HepG2 (cell line): ENCODE results near the gene PARM1. TPM values are rescaled to one million over a fixed set of nuclear protein-coding genes. Genes with fewer than 3 reads are reported as not detected.

Experiments
- ATAC-seq: fragments of 200-7000 bp; cut with Tn5 transposase; 3 replicates; pipeline ENCODE4 v1.9.1; 2020; ENCODE audit warnings: mild to moderate bottlenecking, moderate library complexity
- BruUV-seq: library from RNA; stranded (reverse); fragments of 400-500 nt; replicated peaks from 2 replicates; lab custom pipeline; 2021; lab: Mats Ljungman, UMichigan
- CTCF ChIA-PET: fragments of 300-600 bp; formaldehyde crosslinking; extraction: SDS; loops from one replicate; lab custom pipeline; 2021; ENCODE audit warnings: low total read pairs, inconsistent platforms, low intra/inter-chr PET ratio; lab: Yijun Ruan, JAX
- POLR2A ChIA-PET: fragments of 350-600 bp; sonication (Branson Sonifier 250); formaldehyde crosslinking; loops from one replicate; lab custom pipeline; 2020; ENCODE audit warnings: antibody characterized with exemption, inconsistent platforms; lab: Yijun Ruan, JAX
- DNase-seq: peaks from one replicate; pipeline ENCODE4 v3.0.0-alpha.2; 2015; ENCODE audit warnings: low spot score
- FAIRE-seq: peaks from 3 replicates; lab custom pipeline; 2011; peaks lifted over from hg19 to GRCh38; lab: Jason Lieb, UNC
- H2AFZ ChIP-seq: one replicate; pipeline ENCODE4 v1.6.1; 2011; ENCODE audit warnings: low read length, inconsistent platforms
- H3K27ac ChIP-seq: fragments of 300-600 bp; 3 replicates; pipeline ENCODE4 v1.8.0; 2011; ENCODE audit warnings: mixed run types, mild to moderate bottlenecking, mixed read lengths, low read length, inconsistent platforms; ENCODE audit not compliant: insufficient read depth; ENCODE audit errors: extremely low read length
- H3K27me3 ChIP-seq, 2 experiments: fragments of 200-600 bp in 1 of 2; 2 replicates in 1 of 2; 3 replicates in 1 of 2; pipeline versions ENCODE4 v1.6.0 to v1.8.0; 2011; ENCODE audit warnings: low read length in 2 of 2, mild to moderate bottlenecking in 2 of 2, moderate library complexity in 2 of 2, inconsistent platforms in 1 of 2; ENCODE audit not compliant: insufficient read depth in 2 of 2, control insufficient read depth in 1 of 2
- H3K36me3 ChIP-seq, 2 experiments: fragments of 200-600 bp in 1 of 2; replicated peaks in 1 of 2; 2 replicates in 1 of 2; 3 replicates in 1 of 2; pipeline versions ENCODE4 v1.5.1 to v1.8.0; 2011; ENCODE audit warnings: low read length in 2 of 2, inconsistent platforms in 1 of 2; ENCODE audit not compliant: insufficient read depth in 2 of 2, control insufficient read depth in 1 of 2
- H3K4me1 ChIP-seq: 2 replicates; pipeline ENCODE4 v1.5.1; 2012; ENCODE audit warnings: low read length, inconsistent platforms; ENCODE audit not compliant: insufficient read depth
- H3K4me2 ChIP-seq: 2 replicates; pipeline ENCODE4 v1.6.0; 2011; ENCODE audit warnings: low read depth, low read length, inconsistent platforms
- H3K4me3 ChIP-seq, 3 experiments: fragments of 200-600 bp in 1 of 3; sonication (generic), shearing (Covaris generic) in 1 of 3; replicated peaks in 1 of 3; 2 replicates each; pipeline ENCODE4 v1.5.1; 2011 to 2016; ENCODE audit warnings: low read length in 3 of 3, inconsistent platforms in 2 of 3, low read depth in 2 of 3, mild to moderate bottlenecking in 2 of 3, control low read depth in 1 of 3, mixed read lengths in 1 of 3; ENCODE audit not compliant: insufficient read depth in 1 of 3
- H3K79me2 ChIP-seq: one replicate; pipeline ENCODE4 v1.6.1; 2011; ENCODE audit warnings: low read length, inconsistent platforms; ENCODE audit not compliant: insufficient read depth
- H3K9ac ChIP-seq: 2 replicates; pipeline ENCODE4 v1.6.0; 2011; ENCODE audit warnings: mild to moderate bottlenecking, low read depth, low read length, inconsistent platforms; ENCODE audit not compliant: insufficient read depth
- H3K9me3 ChIP-seq: 2 replicates; pipeline ENCODE4 v1.5.1; 2012; ENCODE audit warnings: mild to moderate bottlenecking, low read length
- H4K20me1 ChIP-seq: 2 replicates; pipeline ENCODE4 v1.6.0; 2011; ENCODE audit warnings: inconsistent platforms, mild to moderate bottlenecking, low read length, moderate library complexity; ENCODE audit not compliant: insufficient read depth
- ATRX ChIP-seq: sonication (generic); formaldehyde crosslinking; IDR thresholded peaks from 2 replicates; pipeline ENCODE4 v1.4.0; 2020; ENCODE audit warnings: missing genetic modification reagents, borderline replicate concordance
- FOXA3 ChIP-seq: IDR thresholded peaks from 2 replicates; pipeline ENCODE4 v1.6.1; 2016; ENCODE audit warnings: missing genetic modification reagents, missing compliant biosample characterization
- LCORL ChIP-seq, 2 experiments: fragments of 450-650 bp in 1 of 2; sonication (generic) in 1 of 2; formaldehyde crosslinking in 1 of 2; IDR thresholded peaks; 2 replicates each; pipeline versions ENCODE4 v1.5.0 to v1.6.1; 2017 to 2020; ENCODE audit warnings: antibody characterized with exemption in 1 of 2, missing genetic modification reagents in 1 of 2
- MED1 ChIP-seq: sonication (generic); formaldehyde crosslinking; IDR thresholded peaks from 2 replicates; pipeline ENCODE4 v1.4.0; 2020; ENCODE audit warnings: missing genetic modification reagents
- NFE2L2 ChIP-seq: fragments of 150-350 bp; IDR thresholded peaks from 2 replicates; pipeline ENCODE4 v1.6.1; 2014; ENCODE audit warnings: low read length
- POLR2G ChIP-seq: fragments of 200-400 bp; formaldehyde crosslinking; IDR thresholded peaks from 2 replicates; pipeline ENCODE4 v1.6.1; 2018; ENCODE audit warnings: mild to moderate bottlenecking, low read depth, low read length, moderate library complexity
- RFX5 ChIP-seq: IDR thresholded peaks from 2 replicates; pipeline ENCODE4 v1.6.1; 2011; ENCODE audit warnings: low read depth, low read length, improper control_type of control experiment
- SYNCRIP ChIP-seq: fragments of 200-400 bp; formaldehyde crosslinking; IDR thresholded peaks from 2 replicates; pipeline ENCODE4 v1.6.1; 2018; ENCODE audit warnings: mild to moderate bottlenecking, low read depth, low read length; ENCODE audit not compliant: insufficient read depth
- TBP ChIP-seq: sonication (generic); formaldehyde crosslinking; IDR thresholded peaks from 2 replicates; pipeline ENCODE4 v1.5.0; 2020; ENCODE audit warnings: missing genetic modification reagents
- ZNF17 ChIP-seq: sonication (generic); formaldehyde crosslinking; IDR thresholded peaks from 2 replicates; pipeline ENCODE4 v1.5.0; 2020; ENCODE audit warnings: mild to moderate bottlenecking, missing genetic modification reagents
- ZNF205 ChIP-seq: IDR thresholded peaks from 2 replicates; pipeline ENCODE4 v1.6.1; 2018; ENCODE audit warnings: missing biosample characterization, missing genetic modification reagents
- ZNF234 ChIP-seq: sonication (generic); formaldehyde crosslinking; conservative IDR thresholded peaks from 2 replicates; pipeline ENCODE4 v1.5.1; 2020; ENCODE audit warnings: mild to moderate bottlenecking, missing genetic modification reagents
- ZNF431 ChIP-seq: sonication (generic); formaldehyde crosslinking; IDR thresholded peaks from 2 replicates; pipeline ENCODE4 v1.9.0; 2022; ENCODE audit warnings: missing genetic modification reagents, low read depth, mild to moderate bottlenecking, borderline replicate concordance
- ZNF619 ChIP-seq: sonication (generic); formaldehyde crosslinking; IDR thresholded peaks from 2 replicates; pipeline ENCODE4 v1.4.0; 2020; ENCODE audit warnings: mild to moderate bottlenecking, missing genetic modification reagents
- ZNF816 ChIP-seq: sonication (generic); formaldehyde crosslinking; IDR thresholded peaks from 2 replicates; pipeline ENCODE4 v1.8.0; 2022; ENCODE audit warnings: missing genetic modification reagents, mild to moderate bottlenecking, borderline replicate concordance
- ZNF839 ChIP-seq: sonication (generic); formaldehyde crosslinking; IDR thresholded peaks from 2 replicates; pipeline ENCODE4 v1.4.0; 2020; ENCODE audit warnings: missing genetic modification reagents, mild to moderate bottlenecking, borderline replicate concordance
- WGBS: methylation state at CpG from one replicate; pipeline ENCODE4 v1.1.6; 2017; ENCODE audit warnings: low lambda C conversion rate; 5-methylcytosine and 5-hydroxymethylcytosine counted together
- in situ Hi-C: cut with HindIII; loops from 2 replicates; pipeline ENCODE4 v1.10.0; 2017; ENCODE audit warnings: low pct_unique_long_range_greater_than_20kb; ENCODE audit not compliant: extremely low pct_ligation_motif_present
- intact Hi-C: fragments of 100-400 bp; cut with micrococcal nuclease; formaldehyde crosslinking; loops from one replicate; pipeline ENCODE4 v1.10.0; 2022; ENCODE audit not compliant: unreplicated experiment
- polyA plus RNA-seq, 8 experiments: library from polyadenylated mRNA; depleted of rRNA in 3 of 8; stranded (reverse) in 7 of 8; unstranded in 1 of 8; fragments of >200 nt; fragmentation: Illumina TruSeq in 4 of 8; extraction: Trizol in 4 of 8; gene quantifications; 2 replicates each; pipeline versions ENCODE4 v1.2.1 to v1.2.3, GENCODE V29; 2011 to 2016; ENCODE audit warnings: low read depth in 4 of 8, missing spikeins in 1 of 8, mixed read lengths in 1 of 8; ENCODE audit not compliant: insufficient read depth in 1 of 8
- total RNA-seq, 5 experiments: library from RNA; depleted of rRNA; stranded (reverse); fragments of >200 nt; fragmentation: Illumina TruSeq; extraction: Trizol; gene quantifications; 2 replicates each; pipeline ENCODE4 v1.2.3, GENCODE V29; 2016; ENCODE audit warnings: low read depth in 1 of 5
- TF ChIP-seq, protein P1 (sequence below), 2 experiments: fragments of 450-650 bp in 1 of 2; sonication (generic) in 1 of 2; formaldehyde crosslinking; IDR thresholded peaks; 2 replicates each; pipeline versions ENCODE4 v1.5.0 to v1.8.0; 2020 to 2022; ENCODE audit warnings: mild to moderate bottlenecking in 1 of 2, missing genetic modification reagents in 1 of 2
- TF ChIP-seq, protein P2 (sequence below): sonication (generic); formaldehyde crosslinking; IDR thresholded peaks from 2 replicates; pipeline ENCODE4 v1.4.0; 2020; ENCODE audit warnings: missing genetic modification reagents, mild to moderate bottlenecking, borderline replicate concordance
- TF ChIP-seq, protein P3 (sequence below): fragments of 450-650 bp; IDR thresholded peaks from 2 replicates; pipeline ENCODE4 v1.6.1; 2017; ENCODE audit warnings: mild to moderate bottlenecking
- TF ChIP-seq, protein P4 (sequence below): sonication (generic); formaldehyde crosslinking; IDR thresholded peaks from 2 replicates; pipeline ENCODE4 v1.8.0; 2022; ENCODE audit warnings: missing genetic modification reagents, low read depth, mild to moderate bottlenecking, borderline replicate concordance

Gene PARM1
- total and polyA plus RNA-seq, 2 of the 13 experiments (the other 11 are each of a cell fraction or from before 2014, with no cell fraction given), result not detected

DNA sequence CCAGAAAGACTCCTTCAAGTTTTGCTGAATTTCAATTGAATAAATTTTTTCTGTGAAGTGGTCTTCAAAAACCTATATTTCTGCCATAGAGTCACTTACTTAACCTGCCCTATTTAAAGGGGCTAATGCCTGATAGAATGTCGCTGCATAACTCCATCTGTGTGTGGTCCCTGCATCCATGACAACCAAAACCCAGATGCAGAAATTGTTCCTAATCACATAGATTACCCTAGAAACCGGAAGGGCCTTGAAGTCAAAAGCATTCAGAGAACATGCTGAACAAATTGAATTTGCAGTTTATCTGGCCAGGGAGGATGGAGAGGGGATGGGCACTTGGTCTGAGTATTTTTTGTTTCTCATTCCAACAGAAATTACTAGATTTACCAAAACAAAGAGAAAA, 1.5 kb upstream of the PARM1 start:
- Histone ChIP-seq H3K79me2 (no peaks in the 10 kb centered on the region), H3K4me2 (no peak overlapping the region), H3K4me1 (peaks cover 15% of the 10 kb centered on the region), H4K20me1 (no peaks in the 10 kb centered on the region), H3K9me3 (no peaks in the 10 kb centered on the region), H3K4me3 (no peak overlapping the region), H3K9ac (no peak overlapping the region), H2AFZ (no peak overlapping the region), H3K27me3 (peaks cover 7 to 22% of the 10 kb centered on the region in 2 experiments), H3K36me3 (no peaks in the 10 kb centered on the region), H3K27ac (no peak overlapping the region)
- ATAC-seq (no peak), FAIRE-seq (no peak), DNase-seq (no peak)
- ChIA-PET POLR2A (no interaction called here), CTCF (no interaction called here)
- 7% methylated on average over 2 of the region's 2 CpGs for WGBS
- no TSS peak for BruUV-seq
- intact Hi-C loops (loop anchor here (5.0 kb wide), 2 partner anchors 186 to 356 kb away; no protein-coding TSS in a partner anchor), in situ Hi-C loops (loop anchor here (25.0 kb wide), 1 partner anchor 556 kb away; no protein-coding TSS in a partner anchor)
- TF ChIP-seq LCORL (IDR thresholded peaks at IDR 0.05) (no peak), LCORL (CRISPR knock-in tag; IDR thresholded peaks at IDR 0.05) (no peak), NFE2L2 (no peak), ZNF205 (CRISPR knock-in tag) (no peak), ZNF839 (CRISPR knock-in tag) (no peak), SYNCRIP (no peak), ATRX (CRISPR knock-in tag) (no peak), TBP (no peak), MED1 (CRISPR knock-in tag) (no peak), ZNF619 (CRISPR knock-in tag) (no peak), ZNF234 (no peak), ZNF17 (CRISPR knock-in tag) (no peak), FOXA3 (CRISPR knock-in tag) (no peak), ZNF816 (no peak), POLR2G (no peak), RFX5 (no peak), ZNF431 (CRISPR knock-in tag) (no peak)
- TF ChIP-seq, protein P1, sequence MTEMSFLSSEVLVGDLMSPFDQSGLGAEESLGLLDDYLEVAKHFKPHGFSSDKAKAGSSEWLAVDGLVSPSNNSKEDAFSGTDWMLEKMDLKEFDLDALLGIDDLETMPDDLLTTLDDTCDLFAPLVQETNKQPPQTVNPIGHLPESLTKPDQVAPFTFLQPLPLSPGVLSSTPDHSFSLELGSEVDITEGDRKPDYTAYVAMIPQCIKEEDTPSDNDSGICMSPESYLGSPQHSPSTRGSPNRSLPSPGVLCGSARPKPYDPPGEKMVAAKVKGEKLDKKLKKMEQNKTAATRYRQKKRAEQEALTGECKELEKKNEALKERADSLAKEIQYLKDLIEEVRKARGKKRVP (CRISPR knock-in tag; IDR thresholded peaks at IDR 0.05), result no peak
- TF ChIP-seq, protein P2, sequence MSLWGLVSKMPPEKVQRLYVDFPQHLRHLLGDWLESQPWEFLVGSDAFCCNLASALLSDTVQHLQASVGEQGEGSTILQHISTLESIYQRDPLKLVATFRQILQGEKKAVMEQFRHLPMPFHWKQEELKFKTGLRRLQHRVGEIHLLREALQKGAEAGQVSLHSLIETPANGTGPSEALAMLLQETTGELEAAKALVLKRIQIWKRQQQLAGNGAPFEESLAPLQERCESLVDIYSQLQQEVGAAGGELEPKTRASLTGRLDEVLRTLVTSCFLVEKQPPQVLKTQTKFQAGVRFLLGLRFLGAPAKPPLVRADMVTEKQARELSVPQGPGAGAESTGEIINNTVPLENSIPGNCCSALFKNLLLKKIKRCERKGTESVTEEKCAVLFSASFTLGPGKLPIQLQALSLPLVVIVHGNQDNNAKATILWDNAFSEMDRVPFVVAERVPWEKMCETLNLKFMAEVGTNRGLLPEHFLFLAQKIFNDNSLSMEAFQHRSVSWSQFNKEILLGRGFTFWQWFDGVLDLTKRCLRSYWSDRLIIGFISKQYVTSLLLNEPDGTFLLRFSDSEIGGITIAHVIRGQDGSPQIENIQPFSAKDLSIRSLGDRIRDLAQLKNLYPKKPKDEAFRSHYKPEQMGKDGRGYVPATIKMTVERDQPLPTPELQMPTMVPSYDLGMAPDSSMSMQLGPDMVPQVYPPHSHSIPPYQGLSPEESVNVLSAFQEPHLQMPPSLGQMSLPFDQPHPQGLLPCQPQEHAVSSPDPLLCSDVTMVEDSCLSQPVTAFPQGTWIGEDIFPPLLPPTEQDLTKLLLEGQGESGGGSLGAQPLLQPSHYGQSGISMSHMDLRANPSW (CRISPR knock-in tag), result no peak
- TF ChIP-seq, protein P3, sequence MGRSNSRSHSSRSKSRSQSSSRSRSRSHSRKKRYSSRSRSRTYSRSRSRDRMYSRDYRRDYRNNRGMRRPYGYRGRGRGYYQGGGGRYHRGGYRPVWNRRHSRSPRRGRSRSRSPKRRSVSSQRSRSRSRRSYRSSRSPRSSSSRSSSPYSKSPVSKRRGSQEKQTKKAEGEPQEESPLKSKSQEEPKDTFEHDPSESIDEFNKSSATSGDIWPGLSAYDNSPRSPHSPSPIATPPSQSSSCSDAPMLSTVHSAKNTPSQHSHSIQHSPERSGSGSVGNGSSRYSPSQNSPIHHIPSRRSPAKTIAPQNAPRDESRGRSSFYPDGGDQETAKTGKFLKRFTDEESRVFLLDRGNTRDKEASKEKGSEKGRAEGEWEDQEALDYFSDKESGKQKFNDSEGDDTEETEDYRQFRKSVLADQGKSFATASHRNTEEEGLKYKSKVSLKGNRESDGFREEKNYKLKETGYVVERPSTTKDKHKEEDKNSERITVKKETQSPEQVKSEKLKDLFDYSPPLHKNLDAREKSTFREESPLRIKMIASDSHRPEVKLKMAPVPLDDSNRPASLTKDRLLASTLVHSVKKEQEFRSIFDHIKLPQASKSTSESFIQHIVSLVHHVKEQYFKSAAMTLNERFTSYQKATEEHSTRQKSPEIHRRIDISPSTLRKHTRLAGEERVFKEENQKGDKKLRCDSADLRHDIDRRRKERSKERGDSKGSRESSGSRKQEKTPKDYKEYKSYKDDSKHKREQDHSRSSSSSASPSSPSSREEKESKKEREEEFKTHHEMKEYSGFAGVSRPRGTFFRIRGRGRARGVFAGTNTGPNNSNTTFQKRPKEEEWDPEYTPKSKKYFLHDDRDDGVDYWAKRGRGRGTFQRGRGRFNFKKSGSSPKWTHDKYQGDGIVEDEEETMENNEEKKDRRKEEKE, result no peak
- TF ChIP-seq, protein P4, sequence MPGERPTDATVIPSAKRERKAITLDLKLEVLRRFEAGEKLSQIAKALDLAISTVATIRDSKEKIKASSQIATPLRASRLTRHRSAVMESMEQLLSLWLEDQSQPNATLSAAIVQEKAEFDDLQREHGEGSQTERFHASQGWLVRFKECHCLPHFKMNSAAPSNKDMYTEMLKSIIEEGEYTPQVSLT (CRISPR knock-in tag), result no peak
